Mesenchymal stem cell (in vitro differentiated cells and primary cell): ENCODE measurements around the gene MALT1.
A peak's percentile ranks its signal among the peaks of the same experiment; 100 is the strongest.

Experiments
- DNase-seq: peaks from one replicate; pipeline ENCODE4 v3.0.0-alpha.2; 2013
- H2AFZ ChIP-seq: one replicate; pipeline ENCODE4 v1.6.1; 2013; ENCODE audit warnings: low read depth, mild to moderate bottlenecking, control low read depth, inconsistent platforms, low read length, moderate library complexity
- H2AK5ac ChIP-seq: 2 replicates; pipeline ENCODE4 v1.6.1; 2013; ENCODE audit warnings: low read length, moderate library complexity, mild to moderate bottlenecking, inconsistent platforms; ENCODE audit not compliant: severe bottlenecking
- H2BK120ac ChIP-seq: one replicate; pipeline ENCODE4 v1.6.1; 2013; ENCODE audit warnings: low read depth, mild to moderate bottlenecking, inconsistent platforms, low read length, moderate library complexity
- H2BK12ac ChIP-seq, 2 experiments: one replicate each; pipeline ENCODE4 v1.6.1; 2013; ENCODE audit warnings: inconsistent platforms in 2 of 2, low read length in 2 of 2, mild to moderate bottlenecking in 2 of 2, moderate library complexity in 2 of 2, control low read depth in 1 of 2
- H2BK15ac ChIP-seq: one replicate; pipeline ENCODE4 v1.6.1; 2013; ENCODE audit warnings: mild to moderate bottlenecking, low read depth, inconsistent platforms; ENCODE audit not compliant: poor library complexity, severe bottlenecking
- H2BK5ac ChIP-seq: 2 replicates; pipeline ENCODE4 v1.6.1; 2013; ENCODE audit warnings: low read depth, mild to moderate bottlenecking, low read length, control low read depth, inconsistent platforms; ENCODE audit not compliant: poor library complexity, severe bottlenecking
- H3K14ac ChIP-seq, 2 experiments: one replicate each; pipeline ENCODE4 v1.6.1; 2013; ENCODE audit warnings: inconsistent platforms in 2 of 2, low read length in 2 of 2, control low read depth in 1 of 2, mild to moderate bottlenecking in 1 of 2, moderate library complexity in 1 of 2
- H3K18ac ChIP-seq, 2 experiments: one replicate each; pipeline ENCODE4 v1.6.1; 2013; ENCODE audit warnings: inconsistent platforms in 2 of 2, low read length in 2 of 2, control low read depth in 1 of 2, low read depth in 1 of 2, mild to moderate bottlenecking in 1 of 2
- H3K23ac ChIP-seq, 2 experiments: one replicate each; pipeline ENCODE4 v1.6.1; 2013; ENCODE audit warnings: inconsistent platforms in 2 of 2, low read length in 2 of 2, mild to moderate bottlenecking in 2 of 2, moderate library complexity in 2 of 2, control low read depth in 1 of 2
- H3K27ac ChIP-seq: 2 replicates; pipeline ENCODE4 v1.5.1; 2013; ENCODE audit warnings: mild to moderate bottlenecking, moderate library complexity, low read length, control low read depth, inconsistent platforms; ENCODE audit not compliant: poor library complexity, severe bottlenecking
- H3K27me3 ChIP-seq, 2 experiments: 2 replicates each; pipeline versions ENCODE4 v1.6.1 to v1.7.0; 2013; ENCODE audit warnings: low read length in 2 of 2, mild to moderate bottlenecking in 2 of 2, moderate library complexity in 2 of 2, control low read depth in 1 of 2, inconsistent platforms in 1 of 2; ENCODE audit not compliant: control insufficient read depth in 1 of 2, insufficient read depth in 1 of 2
- H3K36me3 ChIP-seq, 2 experiments: 2 replicates each; pipeline versions ENCODE4 v1.6.1 to v1.7.0; 2013; ENCODE audit warnings: low read length in 2 of 2, control low read depth in 1 of 2, inconsistent platforms in 1 of 2, low read depth in 1 of 2, mild to moderate bottlenecking in 1 of 2; ENCODE audit not compliant: insufficient read depth in 2 of 2, control insufficient read depth in 1 of 2
- H3K4ac ChIP-seq, 2 experiments: one replicate each; pipeline ENCODE4 v1.6.1; 2013; ENCODE audit warnings: inconsistent platforms in 2 of 2, low read length in 2 of 2, mild to moderate bottlenecking in 2 of 2, moderate library complexity in 2 of 2, control low read depth in 1 of 2, low read depth in 1 of 2
- H3K4me1 ChIP-seq: 2 replicates; pipeline ENCODE4 v1.6.1; 2013; ENCODE audit warnings: low read depth, low read length, control low read depth; ENCODE audit not compliant: control insufficient read depth, insufficient read depth
- H3K4me2 ChIP-seq: 2 replicates; pipeline ENCODE4 v1.6.1; 2013; ENCODE audit warnings: low read length, mild to moderate bottlenecking, inconsistent platforms; ENCODE audit not compliant: poor library complexity, severe bottlenecking
- H3K4me3 ChIP-seq, 2 experiments: 2 replicates each; pipeline versions ENCODE4 v1.5.1 to v1.7.0; 2013; ENCODE audit warnings: low read length in 2 of 2, mild to moderate bottlenecking in 2 of 2, control low read depth in 1 of 2, low read depth in 1 of 2; ENCODE audit not compliant: insufficient read depth in 1 of 2
- H3K79me1 ChIP-seq: replicated peaks from 2 replicates; pipeline ENCODE4 v1.6.1; 2013; ENCODE audit warnings: mild to moderate bottlenecking, control low read depth, low read length, inconsistent platforms; ENCODE audit not compliant: poor library complexity, severe bottlenecking
- H3K9ac ChIP-seq: 2 replicates; pipeline ENCODE4 v1.7.0; 2013; ENCODE audit warnings: mild to moderate bottlenecking, low read length, moderate library complexity
- H3K9me3 ChIP-seq: 2 replicates; pipeline ENCODE4 v1.7.0; 2013; ENCODE audit warnings: mild to moderate bottlenecking, low read length; ENCODE audit not compliant: control insufficient read depth
- H4K8ac ChIP-seq: one replicate; pipeline ENCODE4 v1.6.1; 2013; ENCODE audit warnings: inconsistent platforms, mild to moderate bottlenecking, low read length, moderate library complexity
- H4K91ac ChIP-seq: one replicate; pipeline ENCODE4 v1.6.1; 2013; ENCODE audit warnings: mild to moderate bottlenecking, low read length, inconsistent platforms
- WGBS: methylation state at CpG from one replicate; pipeline ENCODE4 v1.1.7; 2013; ENCODE audit warnings: mixed read lengths; 5-methylcytosine and 5-hydroxymethylcytosine counted together

Gene MALT1

DNA sequence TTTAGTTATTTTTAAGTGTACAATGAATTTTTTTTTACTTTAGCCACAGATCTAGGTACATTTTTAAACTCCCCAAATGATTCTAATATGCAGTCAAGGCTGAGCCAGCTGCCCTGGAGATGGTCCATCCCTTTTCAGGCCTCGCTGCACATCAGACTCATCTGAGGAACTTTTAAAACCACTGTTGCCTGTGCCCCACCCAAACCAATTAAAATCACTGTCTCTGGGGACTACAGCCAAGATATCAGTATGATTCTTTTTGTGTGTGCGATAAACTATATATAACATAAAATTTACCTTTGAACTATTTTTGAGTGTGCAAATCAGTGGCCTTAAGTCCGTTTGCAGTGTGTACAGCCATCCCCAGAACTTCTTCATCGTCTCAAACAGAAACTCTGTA lies 9.1 kb upstream of the MALT1 start:
- Histone ChIP-seq H3K27me3 (no peaks in the 10 kb centered on the region), H3K27ac (no peak overlapping the region), H2BK5ac (no peak overlapping the region), H3K14ac (no peak overlapping the region), H2BK120ac (no peak overlapping the region), H3K4me3 (no peak overlapping the region), H3K4me2 (no peak overlapping the region), H2AFZ (no peak overlapping the region), H4K91ac (no peak overlapping the region), H3K23ac (no peak overlapping the region), H3K9me3 (no peaks in the 10 kb centered on the region), H3K9ac (no peak overlapping the region), H4K8ac (no peak overlapping the region), H2BK15ac (no peak overlapping the region), H3K36me3 (no peaks in the 10 kb centered on the region), H2BK12ac (no peak overlapping the region), H3K4me1 (no peaks in the 10 kb centered on the region), H3K4ac (no peak overlapping the region), H3K18ac (no peak overlapping the region), H3K79me1 (no peaks in the 10 kb centered on the region), H2AK5ac (no peak overlapping the region)
- WGBS: 91% methylated on average over 3 of the region's 4 CpGs
- DNase-seq: no peak

- Histone ChIP-seq H4K91ac (no peak overlapping the region), H3K4ac (no peak overlapping the region), H3K18ac (no peak overlapping the region), H3K27ac (no peak overlapping the region), H2BK5ac (no peak overlapping the region), H2AFZ (no peak overlapping the region), H3K4me1 (peaks cover 6% of the 10 kb centered on the region), H3K9me3 (no peaks in the 10 kb centered on the region), H2BK120ac (no peak overlapping the region), H3K79me1 (no peaks in the 10 kb centered on the region), H3K4me3 (no peak overlapping the region), H3K36me3 (no peaks in the 10 kb centered on the region), H2BK12ac (no peak overlapping the region), H2BK15ac (no peak overlapping the region), H3K9ac (no peak overlapping the region), H4K8ac (no peak overlapping the region), H3K27me3 (no peaks in the 10 kb centered on the region), H3K23ac (no peak overlapping the region), H2AK5ac (no peak overlapping the region), H3K14ac (no peak overlapping the region), H3K4me2 (no peak overlapping the region)
- 83% methylated on average over 1 of the region's 3 CpGs for WGBS
- no peak for DNase-seq
Measured at GRCh38 chr18:58666176-58666575, 5.1 kb upstream of the MALT1 start.

- H3K4me2 ChIP-seq: no peak overlapping the region
- no peaks in the 10 kb centered on the region for H3K79me1 ChIP-seq
- H3K14ac ChIP-seq: no peak overlapping the region
- no peak for DNase-seq
- H2BK12ac ChIP-seq: no peak overlapping the region
- peak overlapping the region; percentile 94 for H2AK5ac ChIP-seq
- no peak overlapping the region for H4K91ac ChIP-seq
- no peak overlapping the region for H3K9ac ChIP-seq
- no peak overlapping the region for H3K4me3 ChIP-seq
- H2BK120ac ChIP-seq: no peak overlapping the region
- no peaks in the 10 kb centered on the region for H3K36me3 ChIP-seq
- H3K23ac ChIP-seq: no peak overlapping the region
- H2AFZ ChIP-seq: no peak overlapping the region
- no peaks in the 10 kb centered on the region for H3K27me3 ChIP-seq
- no peak overlapping the region for H2BK15ac ChIP-seq
- no peak overlapping the region for H2BK5ac ChIP-seq
- peaks cover 6% of the 10 kb centered on the region for H3K4me1 ChIP-seq
- no peak overlapping the region for H3K27ac ChIP-seq
- no peak overlapping the region for H4K8ac ChIP-seq
- no peaks in the 10 kb centered on the region for H3K9me3 ChIP-seq
- 89% methylated on average over 2 of the region's 2 CpGs for WGBS
- no peak overlapping the region for H3K18ac ChIP-seq
- no peak overlapping the region for H3K4ac ChIP-seq
Measured at GRCh38 chr18:58668211-58668610, 3.1 kb upstream of the MALT1 start.

GRCh38 chr18:58668897-58669296 lies 2.4 kb upstream of the MALT1 start:
- Histone ChIP-seq H3K23ac (no peak overlapping the region), H2BK15ac (no peak overlapping the region), H3K4ac (no peak overlapping the region), H4K8ac (no peak overlapping the region), H3K9me3 (no peaks in the 10 kb centered on the region), H2BK120ac (no peak overlapping the region), H2AK5ac (no peak overlapping the region), H2BK5ac (no peak overlapping the region), H2AFZ (no peak overlapping the region), H3K18ac (no peak overlapping the region), H3K4me1 (peaks cover 9% of the 10 kb centered on the region), H3K4me2 (no peak overlapping the region), H3K36me3 (no peaks in the 10 kb centered on the region), H3K27me3 (no peaks in the 10 kb centered on the region), H2BK12ac (no peak overlapping the region), H4K91ac (no peak overlapping the region), H3K14ac (no peak overlapping the region), H3K4me3 (no peak overlapping the region), H3K9ac (no peak overlapping the region), H3K79me1 (no peaks in the 10 kb centered on the region), H3K27ac (no peak overlapping the region)
- WGBS: 36% methylated on average over 2 of the region's 3 CpGs
- DNase-seq: peak; percentile 62
